ENCODE results near the gene HOXC6.

- TF ChIP-seq, protein P1, sequence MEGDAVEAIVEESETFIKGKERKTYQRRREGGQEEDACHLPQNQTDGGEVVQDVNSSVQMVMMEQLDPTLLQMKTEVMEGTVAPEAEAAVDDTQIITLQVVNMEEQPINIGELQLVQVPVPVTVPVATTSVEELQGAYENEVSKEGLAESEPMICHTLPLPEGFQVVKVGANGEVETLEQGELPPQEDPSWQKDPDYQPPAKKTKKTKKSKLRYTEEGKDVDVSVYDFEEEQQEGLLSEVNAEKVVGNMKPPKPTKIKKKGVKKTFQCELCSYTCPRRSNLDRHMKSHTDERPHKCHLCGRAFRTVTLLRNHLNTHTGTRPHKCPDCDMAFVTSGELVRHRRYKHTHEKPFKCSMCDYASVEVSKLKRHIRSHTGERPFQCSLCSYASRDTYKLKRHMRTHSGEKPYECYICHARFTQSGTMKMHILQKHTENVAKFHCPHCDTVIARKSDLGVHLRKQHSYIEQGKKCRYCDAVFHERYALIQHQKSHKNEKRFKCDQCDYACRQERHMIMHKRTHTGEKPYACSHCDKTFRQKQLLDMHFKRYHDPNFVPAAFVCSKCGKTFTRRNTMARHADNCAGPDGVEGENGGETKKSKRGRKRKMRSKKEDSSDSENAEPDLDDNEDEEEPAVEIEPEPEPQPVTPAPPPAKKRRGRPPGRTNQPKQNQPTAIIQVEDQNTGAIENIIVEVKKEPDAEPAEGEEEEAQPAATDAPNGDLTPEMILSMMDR (IDR thresholded peaks at IDR 0.05; ENCODE audit: control extremely low read depth in 1 of 3, insufficient read depth in 1 of 3, low read depth in 1 of 3, low read length in 3 of 3) = no peak
- TF ChIP-seq RFX5 (IDR thresholded peaks at IDR 0.05; ENCODE audit: borderline replicate concordance, low read depth, low read length) = no peak
- TF ChIP-seq JUND (IDR thresholded peaks at IDR 0.05; ENCODE audit: low read length) = no peak
- TF ChIP-seq TAF1 (IDR thresholded peaks at IDR 0.05; ENCODE audit: low read depth, low read length) = no peak
- no peak for TF ChIP-seq BRCA1 (IDR thresholded peaks at IDR 0.05; ENCODE audit: low read depth, low read length)
- TF ChIP-seq JUN (IDR thresholded peaks at IDR 0.05; ENCODE audit: low read depth, low read length) = no peak
Measured at GRCh38 chr12:53993162-53994008, 34.9 kb upstream of the HOXC6 start.

Measured in H1 (cell line).